HL-60/S4 (cell line): ENCODE data around the gene NEU1.
"Not testable (repeated sequence)": the region's sequence is repeated elsewhere in the genome, so short reads cannot be mapped to it uniquely, and the experiment has no call there.

Experiments used
- in situ Hi-C: fragments of 300-500 bp; cut with MboI; formaldehyde crosslinking; loops from 2 replicates; pipeline ENCODE4 v1.14.3; 2022; ENCODE audit warnings: low sequenced_read_pairs

The NEU1 gene

GRCh38 chr6:31875877-31876276 lies 13.3 kb upstream of the NEU1 start:
- in situ Hi-C loops, result no loop called here

GRCh38 chr6:31874836-31875572 lies 12.4 kb upstream of the NEU1 start:
- in situ Hi-C loops, result no loop called here

- in situ Hi-C loops, result no loop called here
Observed at GRCh38 chr6:31874084-31874670, 11.6 kb upstream of the NEU1 start.

- in situ Hi-C loops, result no loop called here
Observed at GRCh38 chr6:31871046-31871659, 8.5 kb upstream of the NEU1 start.

GRCh38 chr6:31870385-31870921 lies 7.8 kb upstream of the NEU1 start:
- in situ Hi-C loops, result no loop called here

GRCh38 chr6:31869343-31869742 lies 6.7 kb upstream of the NEU1 start:
- in situ Hi-C loops, result no loop called here

GRCh38 chr6:31868658-31868971 lies 6.0 kb upstream of the NEU1 start:
- in situ Hi-C loops, result not testable (repeated sequence)

GRCh38 chr6:31865205-31866118 lies 2.8 kb upstream of the NEU1 start:
- in situ Hi-C loops, result no loop called here

- in situ Hi-C loops, result no loop called here
Observed at GRCh38 chr6:31864818-31865204, 2.2 kb upstream of the NEU1 start.

GRCh38 chr6:31864123-31864562 lies 1.5 kb upstream of the NEU1 start:
- in situ Hi-C loops, result not testable (repeated sequence)

- in situ Hi-C loops, result no loop called here
Observed at GRCh38 chr6:31861919-31862343, 690 bp downstream of the NEU1 start.

GRCh38 chr6:31861150-31861549 lies 1.5 kb downstream of the NEU1 start:
- in situ Hi-C loops, result no loop called here

- in situ Hi-C loops, result no loop called here
Observed at GRCh38 chr6:31860349-31860748, 2.3 kb downstream of the NEU1 start.

GRCh38 chr6:31859923-31860322 lies 2.7 kb downstream of the NEU1 start:
- in situ Hi-C loops, result no loop called here

GRCh38 chr6:31858707-31859106 lies 3.9 kb downstream of the NEU1 start:
- in situ Hi-C loops, result no loop called here

GRCh38 chr6:31857774-31858173 lies 4.8 kb downstream of the NEU1 start:
- in situ Hi-C loops, result not testable (repeated sequence)

- in situ Hi-C loops, result not testable (repeated sequence)
Observed at GRCh38 chr6:31851980-31852718, 10.5 kb downstream of the NEU1 start.

- in situ Hi-C loops, result no loop called here
Observed at GRCh38 chr6:31851485-31851832, 11.2 kb downstream of the NEU1 start.

GRCh38 chr6:31850765-31851484 lies 11.7 kb downstream of the NEU1 start:
- in situ Hi-C loops, result no loop called here
